Measurements from ENCODE around the gene CSMD2.

CSMD2 gene

DNA sequence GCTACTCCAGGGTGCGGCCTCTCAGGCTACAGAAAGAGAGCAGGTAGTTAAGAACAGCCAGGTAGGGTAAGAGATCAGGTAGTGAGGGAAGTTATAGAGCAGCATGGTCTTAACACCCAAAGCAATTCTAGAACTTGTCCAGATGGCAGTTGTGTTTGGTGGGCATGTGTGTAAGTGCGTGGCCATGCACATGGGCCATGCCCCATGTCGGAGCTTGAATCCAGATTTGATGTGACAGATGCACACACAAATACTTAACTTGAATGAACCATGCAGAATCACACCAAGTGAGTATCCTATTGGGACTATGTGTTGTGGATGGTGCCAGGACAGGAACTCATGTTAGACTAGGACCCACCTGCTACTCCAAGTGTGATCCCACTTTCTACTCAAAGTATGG is 446.8 kb downstream of the CSMD2 start:
- H3K27me3 ChIP-seq = peaks cover 4% of the 10 kb centered on the region
- H3K4me1 ChIP-seq (ENCODE audit: control insufficient read depth in 1 of 2, insufficient read depth in 1 of 2, low read depth in 1 of 2, low read length in 1 of 2) = no peaks in the 10 kb centered on the region
- TF ChIP-seq, protein P1, sequence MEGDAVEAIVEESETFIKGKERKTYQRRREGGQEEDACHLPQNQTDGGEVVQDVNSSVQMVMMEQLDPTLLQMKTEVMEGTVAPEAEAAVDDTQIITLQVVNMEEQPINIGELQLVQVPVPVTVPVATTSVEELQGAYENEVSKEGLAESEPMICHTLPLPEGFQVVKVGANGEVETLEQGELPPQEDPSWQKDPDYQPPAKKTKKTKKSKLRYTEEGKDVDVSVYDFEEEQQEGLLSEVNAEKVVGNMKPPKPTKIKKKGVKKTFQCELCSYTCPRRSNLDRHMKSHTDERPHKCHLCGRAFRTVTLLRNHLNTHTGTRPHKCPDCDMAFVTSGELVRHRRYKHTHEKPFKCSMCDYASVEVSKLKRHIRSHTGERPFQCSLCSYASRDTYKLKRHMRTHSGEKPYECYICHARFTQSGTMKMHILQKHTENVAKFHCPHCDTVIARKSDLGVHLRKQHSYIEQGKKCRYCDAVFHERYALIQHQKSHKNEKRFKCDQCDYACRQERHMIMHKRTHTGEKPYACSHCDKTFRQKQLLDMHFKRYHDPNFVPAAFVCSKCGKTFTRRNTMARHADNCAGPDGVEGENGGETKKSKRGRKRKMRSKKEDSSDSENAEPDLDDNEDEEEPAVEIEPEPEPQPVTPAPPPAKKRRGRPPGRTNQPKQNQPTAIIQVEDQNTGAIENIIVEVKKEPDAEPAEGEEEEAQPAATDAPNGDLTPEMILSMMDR (IDR thresholded peaks at IDR 0.05) = no peak

DNA sequence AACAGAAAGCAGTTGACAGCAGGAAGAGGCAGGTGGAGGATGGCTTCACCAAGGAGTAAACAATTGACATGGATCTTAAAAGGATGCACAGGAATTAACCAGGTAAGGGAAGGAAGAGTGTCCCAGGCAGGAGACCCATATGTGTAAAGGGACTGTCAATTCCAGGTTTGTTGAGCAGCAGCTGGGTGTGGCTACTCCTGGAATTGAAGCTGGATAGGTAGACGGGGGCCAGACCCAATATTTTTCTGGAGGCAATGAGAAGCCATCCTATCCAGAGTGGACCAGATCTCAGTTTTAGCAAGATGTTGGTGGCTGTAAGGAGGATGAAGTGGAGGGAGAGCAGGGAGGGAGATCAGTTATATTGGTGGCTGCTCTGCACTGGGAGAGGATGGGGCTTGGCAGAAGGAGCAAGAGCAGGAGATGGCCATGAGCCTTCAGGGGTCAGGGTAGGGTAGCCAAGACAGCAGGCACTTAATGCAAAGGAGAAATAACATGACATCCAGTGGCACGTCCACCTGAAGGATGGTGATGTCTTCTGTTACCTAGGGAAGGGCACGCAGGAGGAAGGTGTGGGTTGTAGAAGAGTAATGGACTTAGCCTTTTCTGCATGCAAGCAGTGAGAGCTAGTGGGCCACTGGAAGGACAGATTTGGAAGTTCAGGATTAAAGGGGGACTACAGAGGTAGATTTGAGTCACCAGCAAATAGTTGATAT is 447.9 kb downstream of the CSMD2 start:
- Histone ChIP-seq H3K4me1 (ENCODE audit: control insufficient read depth in 1 of 2, insufficient read depth in 1 of 2, low read depth in 1 of 2, low read length in 1 of 2) (no peaks in the 10 kb centered on the region), H3K27me3 (peaks cover 4% of the 10 kb centered on the region), H3K9me3 (no peaks in the 10 kb centered on the region), H3K4me3 (ENCODE audit: low read depth in 1 of 2, low read length in 1 of 2) (no peak overlapping the region), H3K27ac (no peak overlapping the region), H3K36me3 (no peaks in the 10 kb centered on the region)
- TF ChIP-seq, protein P1 (IDR thresholded peaks at IDR 0.05) = no peak

More for the DNA sequence above, 446.8 kb downstream of the CSMD2 start:
- no peaks in the 10 kb centered on the region for H3K36me3 ChIP-seq
- H3K27ac ChIP-seq = no peak overlapping the region
- no peaks in the 10 kb centered on the region for H3K9me3 ChIP-seq
- H3K4me3 ChIP-seq (ENCODE audit: low read depth in 1 of 2, low read length in 1 of 2) = no peak overlapping the region

DNA sequence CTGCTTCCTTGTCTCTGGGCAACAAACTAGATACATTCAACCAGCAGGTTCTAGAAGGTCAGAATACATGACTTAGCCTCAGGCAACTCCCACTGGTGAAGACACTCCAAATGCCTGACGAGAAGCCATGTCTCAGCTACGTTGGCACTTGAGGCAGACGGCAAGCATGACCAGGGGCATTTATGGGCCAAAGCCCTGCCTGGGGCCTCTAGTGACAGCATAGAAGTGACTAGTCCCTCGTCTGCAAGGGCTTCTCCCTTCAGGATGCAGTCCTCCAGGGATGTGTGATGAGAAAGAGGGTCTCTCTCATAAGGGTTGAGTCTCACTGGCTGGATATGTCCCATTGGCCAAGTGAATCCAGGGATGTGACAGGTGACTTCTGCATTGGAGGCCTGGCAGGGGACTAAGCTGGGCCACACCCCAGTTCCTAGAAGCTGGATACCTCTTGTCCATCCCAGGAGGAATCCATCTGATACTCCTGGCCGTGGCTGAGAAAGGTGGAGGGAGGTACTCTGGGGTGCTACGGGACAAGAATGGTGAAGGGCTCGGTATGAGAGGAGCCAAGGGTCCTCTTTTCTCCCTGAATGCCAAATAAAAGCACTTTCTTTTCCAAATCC is 449.7 kb downstream of the CSMD2 start:
- Histone ChIP-seq H3K9me3 (no peaks in the 10 kb centered on the region), H3K36me3 (no peaks in the 10 kb centered on the region), H3K4me3 (ENCODE audit: low read depth in 1 of 2, low read length in 1 of 2) (no peak overlapping the region), H3K27ac (no peak overlapping the region), H3K27me3 (peaks cover 4% of the 10 kb centered on the region), H3K4me1 (ENCODE audit: control insufficient read depth in 1 of 2, insufficient read depth in 1 of 2, low read depth in 1 of 2, low read length in 1 of 2) (no peaks in the 10 kb centered on the region)
- TF ChIP-seq, protein P1 (IDR thresholded peaks at IDR 0.05) = no peak

DNA sequence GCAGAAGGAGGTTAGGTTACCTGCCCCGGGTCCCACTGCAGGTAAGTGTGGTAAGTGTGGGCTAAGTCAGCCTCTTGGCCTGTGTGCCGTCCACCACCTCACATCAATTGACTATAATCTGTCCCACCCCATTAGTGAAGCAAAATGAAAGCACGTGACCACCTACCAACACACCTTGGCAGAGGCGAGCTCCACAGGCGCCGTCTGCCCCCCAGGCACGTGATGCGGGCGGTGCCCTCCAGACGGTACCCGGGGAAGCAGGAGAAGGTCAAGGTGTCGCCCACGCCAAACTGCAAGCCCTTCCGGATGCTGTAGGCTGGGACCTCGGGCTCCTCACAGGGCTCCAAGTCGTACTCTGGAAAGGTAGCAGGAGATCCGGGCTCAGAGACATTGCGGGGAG is 450.6 kb downstream of the CSMD2 start:
- H3K9me3 ChIP-seq = no peaks in the 10 kb centered on the region
- H3K27ac ChIP-seq = no peak overlapping the region
- no peaks in the 10 kb centered on the region for H3K4me1 ChIP-seq (ENCODE audit: control insufficient read depth in 1 of 2, insufficient read depth in 1 of 2, low read depth in 1 of 2, low read length in 1 of 2)
- peaks cover 4% of the 10 kb centered on the region for H3K27me3 ChIP-seq
- H3K36me3 ChIP-seq = no peaks in the 10 kb centered on the region
- TF ChIP-seq, protein P1 (IDR thresholded peaks at IDR 0.05) = no peak
- no peak overlapping the region for H3K4me3 ChIP-seq (ENCODE audit: low read depth in 1 of 2, low read length in 1 of 2)

DNA sequence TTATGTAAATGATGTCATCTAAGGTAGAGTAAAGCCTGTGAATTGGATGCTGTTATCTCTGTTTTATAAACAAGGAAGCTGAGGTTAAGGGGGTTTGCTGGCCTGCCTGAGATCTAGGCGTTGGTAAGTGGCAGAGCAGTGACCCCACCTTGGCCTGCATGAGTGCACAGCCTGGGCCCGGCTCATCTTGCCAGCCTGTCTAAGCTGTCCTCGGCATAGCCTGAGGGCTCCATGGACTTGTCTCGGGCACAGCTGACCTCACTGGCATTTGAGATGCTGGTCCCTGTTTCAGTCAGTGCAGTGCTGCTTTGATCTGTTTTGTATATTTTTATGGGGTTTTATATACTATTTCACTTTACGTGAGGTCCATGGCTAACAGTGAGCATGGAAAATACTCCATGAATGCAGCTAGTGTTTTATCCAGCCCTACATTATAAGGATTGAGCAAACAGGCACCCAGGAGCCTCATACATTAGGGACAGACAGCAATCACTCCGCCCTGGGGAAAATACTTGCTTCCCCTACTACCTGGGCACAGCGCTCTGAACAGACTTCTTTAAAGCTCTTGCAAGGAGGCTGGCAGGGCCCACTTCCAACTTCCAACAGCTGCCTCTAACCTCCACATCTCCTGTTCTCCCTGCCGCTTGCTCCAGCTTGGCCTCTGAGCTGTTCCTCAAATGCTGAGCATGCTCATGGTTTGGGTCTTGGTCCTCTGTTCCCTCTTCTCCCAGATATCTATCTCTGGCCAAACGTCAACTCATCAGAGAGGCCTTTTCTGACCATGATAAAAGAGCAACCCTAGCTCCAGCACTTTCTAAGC is 451.8 kb downstream of the CSMD2 start:
- H3K4me3 ChIP-seq (ENCODE audit: low read depth in 1 of 2, low read length in 1 of 2) = no peak overlapping the region
- H3K9me3 ChIP-seq = no peaks in the 10 kb centered on the region
- peaks cover 4% of the 10 kb centered on the region for H3K27me3 ChIP-seq
- no peak overlapping the region for H3K27ac ChIP-seq
- TF ChIP-seq, protein P1 (IDR thresholded peaks at IDR 0.05) = no peak
- no peaks in the 10 kb centered on the region for H3K36me3 ChIP-seq
- H3K4me1 ChIP-seq (ENCODE audit: control insufficient read depth in 1 of 2, insufficient read depth in 1 of 2, low read depth in 1 of 2, low read length in 1 of 2) = no peaks in the 10 kb centered on the region

Data from neutrophil (primary cell).